ENCODE results near the gene SH3RF2.

DNA sequence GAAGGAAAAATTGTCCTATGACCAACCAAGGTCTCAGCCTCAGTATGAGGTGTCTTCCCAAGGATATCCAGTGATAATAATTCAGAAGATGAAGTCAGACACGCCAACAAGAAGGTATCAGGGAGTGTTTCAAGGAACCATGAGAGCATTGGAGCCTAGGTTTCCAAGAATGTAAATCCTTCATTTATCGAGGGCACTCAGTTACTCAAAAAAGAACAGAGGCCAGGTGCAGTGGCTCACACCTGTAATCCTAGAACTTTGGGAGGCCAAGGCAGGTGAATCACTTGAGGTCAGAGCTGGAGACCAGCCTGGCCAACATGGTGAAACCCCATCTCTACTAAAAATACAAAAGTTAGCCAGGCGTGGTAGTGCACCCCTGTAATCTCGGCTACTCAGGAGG is 98.2 kb downstream of the SH3RF2 start:
- TF ChIP-seq CTCF (IDR thresholded peaks at IDR 0.05) (no peak), EZH2 (IDR thresholded peaks at IDR 0.05) (no peak), EZH2phosphoT487 (IDR thresholded peaks at IDR 0.05) (no peak)

Measured in neural progenitor cell (in vitro differentiated cells).